GM23248 (cell line): ENCODE data around the gene RFTN1.

ENCODE experiments used
- EZH2 ChIP-seq: fragments of 200-600 bp; sonication (generic); IDR thresholded peaks from 2 replicates; pipeline ENCODE4 v1.6.1; 2018; ENCODE audit warnings: antibody characterized with exemption, mild to moderate bottlenecking; ENCODE audit not compliant: insufficient read depth, poor library complexity, severe bottlenecking
- EZH2phosphoT487 ChIP-seq: fragments of 200-600 bp; sonication (generic); IDR thresholded peaks from 2 replicates; pipeline ENCODE4 v1.6.1; 2018; ENCODE audit warnings: antibody characterized with exemption, moderate library complexity, mild to moderate bottlenecking, low read depth; ENCODE audit not compliant: insufficient read depth

- TF ChIP-seq EZH2 (no peak), EZH2phosphoT487 (no peak)
These were observed 232.8 kb downstream of the RFTN1 start for GRCh38 chr3:16280671-16281070.
